GM20000 (cell line): ENCODE results near the gene NRP1.

Experiments
- DNase-seq: peaks from one replicate; pipeline ENCODE4 v3.0.0; 2012; ENCODE audit warnings: low spot score
- CTCF ChIP-seq: IDR thresholded peaks from 2 replicates; pipeline ENCODE4 v1.5.1; 2012; ENCODE audit warnings: mild to moderate bottlenecking, control low read depth; ENCODE audit errors: extremely low read depth, missing control alignments

The NRP1 gene

GRCh38 chr10:33273295-33274002 lies 61.0 kb downstream of the NRP1 start:
- DNase-seq: no peak
- TF ChIP-seq CTCF: no peak

GRCh38 chr10:33272635-33273034 lies 61.8 kb downstream of the NRP1 start:
- no peak for TF ChIP-seq CTCF
- DNase-seq: no peak

GRCh38 chr10:33271969-33272583 lies 62.4 kb downstream of the NRP1 start:
- no peak for TF ChIP-seq CTCF
- no peak for DNase-seq

- DNase-seq: no peak
- no peak for TF ChIP-seq CTCF
Measured at GRCh38 chr10:33270971-33271370, 63.5 kb downstream of the NRP1 start.

GRCh38 chr10:33267708-33268107 lies 66.8 kb downstream of the NRP1 start:
- no peak for DNase-seq
- no peak for TF ChIP-seq CTCF

GRCh38 chr10:33265621-33266020 lies 68.8 kb downstream of the NRP1 start:
- no peak for TF ChIP-seq CTCF
- no peak for DNase-seq

- DNase-seq: no peak
- TF ChIP-seq CTCF: no peak
Measured at GRCh38 chr10:33263453-33263852, 71.0 kb downstream of the NRP1 start.
